NCI-H2171 treated with DMSO at 0.1 percent for 48 hours (cell line): ENCODE measurements around the gene VWA8.
"Not testable (repeated sequence)": the region's sequence is repeated elsewhere in the genome, so short reads cannot be mapped to it uniquely, and the experiment has no call there.

Source experiments
- DNase-seq: peaks from one replicate; lab custom pipeline; 2025; lab: John Stamatoyannopoulos, UW

Gene VWA8

GRCh38 chr13:41645331-41645730 is 315.6 kb downstream of the VWA8 start:
- DNase-seq = no peak

- no peak for DNase-seq
These were observed 316.2 kb downstream of the VWA8 start for GRCh38 chr13:41644742-41645141.

- no peak for DNase-seq
These were observed 317.4 kb downstream of the VWA8 start for GRCh38 chr13:41643507-41643906.

- DNase-seq = no peak
These were observed 318.9 kb downstream of the VWA8 start for GRCh38 chr13:41641961-41642360.

GRCh38 chr13:41641429-41641828 is 319.5 kb downstream of the VWA8 start:
- no peak for DNase-seq

- no peak for DNase-seq
These were observed 320.7 kb downstream of the VWA8 start for GRCh38 chr13:41639955-41640780.

GRCh38 chr13:41639237-41639904 is 321.5 kb downstream of the VWA8 start:
- no peak for DNase-seq

- DNase-seq = no peak
These were observed 323.3 kb downstream of the VWA8 start for GRCh38 chr13:41637586-41637985.

- DNase-seq = not testable (repeated sequence)
These were observed 323.9 kb downstream of the VWA8 start for GRCh38 chr13:41637032-41637431.

GRCh38 chr13:41636590-41636989 is 324.3 kb downstream of the VWA8 start:
- DNase-seq = not testable (repeated sequence)

GRCh38 chr13:41634407-41634806 is 326.5 kb downstream of the VWA8 start:
- no peak for DNase-seq

GRCh38 chr13:41633776-41634175 is 327.1 kb downstream of the VWA8 start:
- no peak for DNase-seq

GRCh38 chr13:41631296-41631965 is 329.5 kb downstream of the VWA8 start:
- no peak for DNase-seq

GRCh38 chr13:41627425-41627824 is 333.5 kb downstream of the VWA8 start:
- DNase-seq = no peak

- no peak for DNase-seq
These were observed 336.9 kb downstream of the VWA8 start for GRCh38 chr13:41624041-41624440.

- no peak for DNase-seq
These were observed 338.2 kb downstream of the VWA8 start for GRCh38 chr13:41622432-41623429.

GRCh38 chr13:41621716-41622431 is 339.0 kb downstream of the VWA8 start:
- no peak for DNase-seq

GRCh38 chr13:41617633-41618032 is 343.3 kb downstream of the VWA8 start:
- not testable (repeated sequence) for DNase-seq

GRCh38 chr13:41616151-41616550 is 344.8 kb downstream of the VWA8 start:
- DNase-seq = no peak

- DNase-seq = no peak
These were observed 345.4 kb downstream of the VWA8 start for GRCh38 chr13:41615528-41615855.
